Chondrocyte (in vitro differentiated cells): Measurements from ENCODE around the gene CELA2A. TPM values are rescaled to one million over a fixed set of nuclear protein-coding genes. Genes with fewer than 3 reads are reported as not detected.

ENCODE experiments used
- DNase-seq: peaks from one replicate; pipeline ENCODE4 v3.0.0; 2021; ENCODE audit warnings: mixed read lengths, low spot score
- H3K27ac Mint-ChIP-seq: one replicate; pipeline ENCODE4 v1.8.0; 2021; ENCODE audit warnings: mild to moderate bottlenecking, moderate library complexity, mixed read lengths; ENCODE audit not compliant: unreplicated experiment
- H3K27me3 Mint-ChIP-seq: 2 replicates; pipeline ENCODE4 v1.8.0; 2021; ENCODE audit warnings: low read depth, mixed read lengths
- H3K36me3 Mint-ChIP-seq: 2 replicates; pipeline ENCODE4 v1.8.0; 2021; ENCODE audit warnings: low read depth, mixed read lengths
- H3K4me1 Mint-ChIP-seq: 2 replicates; pipeline ENCODE4 v1.8.0; 2021; ENCODE audit warnings: low read depth, mild to moderate bottlenecking, mixed read lengths
- H3K4me3 Mint-ChIP-seq: one replicate; pipeline ENCODE4 v1.8.0; 2021; ENCODE audit warnings: mild to moderate bottlenecking, moderate library complexity, mixed read lengths; ENCODE audit not compliant: unreplicated experiment
- H3K9me3 Mint-ChIP-seq: 2 replicates; pipeline ENCODE4 v1.8.0; 2021; ENCODE audit warnings: low read depth, mixed read lengths
- long read RNA-seq: library from polyadenylated mRNA; stranded (forward); transcript quantifications from one replicate; pipeline ENCODE4 v2.0.0, GENCODE V29; 2021
- total RNA-seq: library from RNA; stranded (reverse); gene quantifications from 3 replicates; pipeline ENCODE4 v1.2.1, GENCODE V29; 2021
- TF ChIP-seq, protein P1 (sequence below): fragments of 200-600 bp; sonication (generic); IDR thresholded peaks from 2 replicates; pipeline ENCODE4 v1.5.0; 2021; ENCODE audit warnings: antibody characterized with exemption, mild to moderate bottlenecking, moderate library complexity

Gene CELA2A
- not detected in 3 replicates for total RNA-seq
- long read RNA-seq = 0 reads

DNA sequence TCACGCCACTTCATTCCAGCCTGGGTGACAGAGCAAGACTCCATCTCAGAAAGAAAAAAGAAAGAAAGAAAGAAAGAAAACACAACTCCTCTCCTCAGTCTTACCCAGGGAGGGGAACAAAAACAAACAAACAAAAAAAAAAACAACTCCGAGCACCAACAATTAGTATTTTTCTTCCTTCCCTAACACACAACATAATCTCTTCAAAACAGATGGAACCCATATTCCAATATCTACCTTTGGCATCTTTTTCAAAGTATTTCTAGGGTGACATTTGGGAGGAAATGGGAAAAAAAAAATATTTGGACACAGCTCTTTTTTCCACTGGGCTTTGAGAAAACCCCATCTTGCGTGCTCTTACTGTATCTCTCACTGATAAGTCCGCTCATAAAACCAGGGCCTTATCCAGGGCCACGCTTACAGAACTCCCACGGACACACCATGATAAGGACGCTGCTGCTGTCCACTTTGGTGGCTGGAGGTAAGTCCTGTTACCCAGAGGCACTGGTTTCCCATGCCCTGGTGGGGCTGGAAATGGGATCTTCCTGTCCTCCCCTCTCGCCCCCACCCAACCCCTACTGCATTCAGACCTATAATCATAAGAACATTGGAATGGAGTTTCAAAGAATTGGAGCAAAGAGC is at the start of gene CELA2A:
CELA2A (plus strand) TSS at position 420 of the 642 bp plus-strand sequence; CDS start at position 442, 22 bp downstream.
- peaks cover 22% of the 10 kb centered on the region for H3K4me1 Mint-ChIP-seq
- no peak within 1 kb of the TSS for H3K4me3 Mint-ChIP-seq
- H3K27me3 Mint-ChIP-seq = no peaks in the 10 kb centered on the region
- H3K9me3 Mint-ChIP-seq = no peaks in the 10 kb centered on the region
- DNase-seq = no peak
- H3K36me3 Mint-ChIP-seq = no peaks in the 10 kb centered on the region
- H3K27ac Mint-ChIP-seq = no peak within 1 kb of the TSS
- TF ChIP-seq, protein P1, sequence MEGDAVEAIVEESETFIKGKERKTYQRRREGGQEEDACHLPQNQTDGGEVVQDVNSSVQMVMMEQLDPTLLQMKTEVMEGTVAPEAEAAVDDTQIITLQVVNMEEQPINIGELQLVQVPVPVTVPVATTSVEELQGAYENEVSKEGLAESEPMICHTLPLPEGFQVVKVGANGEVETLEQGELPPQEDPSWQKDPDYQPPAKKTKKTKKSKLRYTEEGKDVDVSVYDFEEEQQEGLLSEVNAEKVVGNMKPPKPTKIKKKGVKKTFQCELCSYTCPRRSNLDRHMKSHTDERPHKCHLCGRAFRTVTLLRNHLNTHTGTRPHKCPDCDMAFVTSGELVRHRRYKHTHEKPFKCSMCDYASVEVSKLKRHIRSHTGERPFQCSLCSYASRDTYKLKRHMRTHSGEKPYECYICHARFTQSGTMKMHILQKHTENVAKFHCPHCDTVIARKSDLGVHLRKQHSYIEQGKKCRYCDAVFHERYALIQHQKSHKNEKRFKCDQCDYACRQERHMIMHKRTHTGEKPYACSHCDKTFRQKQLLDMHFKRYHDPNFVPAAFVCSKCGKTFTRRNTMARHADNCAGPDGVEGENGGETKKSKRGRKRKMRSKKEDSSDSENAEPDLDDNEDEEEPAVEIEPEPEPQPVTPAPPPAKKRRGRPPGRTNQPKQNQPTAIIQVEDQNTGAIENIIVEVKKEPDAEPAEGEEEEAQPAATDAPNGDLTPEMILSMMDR = no peak

- Mint-ChIP-seq H3K4me1 (peaks cover 26% of the 10 kb centered on the region), H3K27ac (no peak overlapping the region), H3K9me3 (no peaks in the 10 kb centered on the region), H3K27me3 (peaks cover 2% of the 10 kb centered on the region), H3K36me3 (no peaks in the 10 kb centered on the region), H3K4me3 (no peak overlapping the region)
- no peak for DNase-seq
- TF ChIP-seq, protein P1 = no peak
Measured at GRCh38 chr1:15407580-15407979, 49.0 kb upstream of the CELA2A start.

DNA sequence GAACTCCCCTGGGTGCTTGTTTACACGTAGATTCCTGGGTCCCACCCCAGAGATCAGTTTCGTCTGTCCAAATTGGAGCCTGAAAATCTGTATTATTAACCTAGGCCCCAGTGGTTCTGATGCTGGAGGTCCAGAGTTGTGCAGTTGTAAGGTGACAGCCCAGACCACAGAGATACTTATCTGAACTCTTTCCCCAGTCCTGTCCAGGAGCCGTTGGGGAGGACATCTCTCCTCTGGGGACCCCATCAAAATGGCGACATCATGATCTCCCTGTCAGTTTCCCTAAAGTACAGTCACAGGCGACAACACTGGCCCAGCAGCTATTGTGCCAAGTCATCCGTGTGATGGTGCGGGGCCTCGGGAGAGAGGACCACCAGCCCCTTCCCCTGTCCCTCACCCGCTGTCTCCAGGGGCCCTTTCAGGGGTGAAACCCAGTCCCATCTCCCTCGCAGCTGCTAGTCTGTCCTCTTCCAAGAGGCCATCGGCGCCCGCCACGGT is 47.6 kb upstream of the CELA2A start:
- Mint-ChIP-seq H3K27me3 (peaks cover 2% of the 10 kb centered on the region), H3K4me3 (peak overlapping the region; percentile 70), H3K4me1 (peaks cover 26% of the 10 kb centered on the region), H3K36me3 (no peaks in the 10 kb centered on the region), H3K9me3 (no peaks in the 10 kb centered on the region), H3K27ac (peak overlapping the region; percentile 91)
- no peak for DNase-seq
- TF ChIP-seq, protein P1 = no peak

GRCh38 chr1:15409388-15410222 is 46.9 kb upstream of the CELA2A start, which contains the start of gene EFHD2:
Gene EFHD2 (plus strand): TSS chr1:15409888. CDS start chr1:15409972, 84 bp downstream.
- Mint-ChIP-seq H3K27ac (peak within 1 kb of the TSS; percentile 91), H3K27me3 (peaks cover 2% of the 10 kb centered on the region), H3K4me3 (peak within 1 kb of the TSS; percentile 73), H3K4me1 (peaks cover 26% of the 10 kb centered on the region), H3K36me3 (no peaks in the 10 kb centered on the region), H3K9me3 (no peaks in the 10 kb centered on the region)
- TF ChIP-seq, protein P1 = peak; percentile 22
- DNase-seq = no peak

GRCh38 chr1:15410223-15410883 is 46.2 kb upstream of the CELA2A start:
- no peak for DNase-seq
- no peaks in the 10 kb centered on the region for H3K36me3 Mint-ChIP-seq
- H3K4me1 Mint-ChIP-seq = peaks cover 26% of the 10 kb centered on the region
- TF ChIP-seq, protein P1 = no peak
- no peak overlapping the region for H3K27ac Mint-ChIP-seq
- H3K4me3 Mint-ChIP-seq = peak overlapping the region; percentile 73
- no peaks in the 10 kb centered on the region for H3K9me3 Mint-ChIP-seq
- H3K27me3 Mint-ChIP-seq = peaks cover 2% of the 10 kb centered on the region
